Measurements from ENCODE around the gene TSSC4. TPM values are rescaled to one million over a fixed set of nuclear protein-coding genes. Genes with fewer than 3 reads are reported as not detected.

The TSSC4 gene
- total RNA-seq, 1 donor from 2014 or later = 40.0 TPM

DNA sequence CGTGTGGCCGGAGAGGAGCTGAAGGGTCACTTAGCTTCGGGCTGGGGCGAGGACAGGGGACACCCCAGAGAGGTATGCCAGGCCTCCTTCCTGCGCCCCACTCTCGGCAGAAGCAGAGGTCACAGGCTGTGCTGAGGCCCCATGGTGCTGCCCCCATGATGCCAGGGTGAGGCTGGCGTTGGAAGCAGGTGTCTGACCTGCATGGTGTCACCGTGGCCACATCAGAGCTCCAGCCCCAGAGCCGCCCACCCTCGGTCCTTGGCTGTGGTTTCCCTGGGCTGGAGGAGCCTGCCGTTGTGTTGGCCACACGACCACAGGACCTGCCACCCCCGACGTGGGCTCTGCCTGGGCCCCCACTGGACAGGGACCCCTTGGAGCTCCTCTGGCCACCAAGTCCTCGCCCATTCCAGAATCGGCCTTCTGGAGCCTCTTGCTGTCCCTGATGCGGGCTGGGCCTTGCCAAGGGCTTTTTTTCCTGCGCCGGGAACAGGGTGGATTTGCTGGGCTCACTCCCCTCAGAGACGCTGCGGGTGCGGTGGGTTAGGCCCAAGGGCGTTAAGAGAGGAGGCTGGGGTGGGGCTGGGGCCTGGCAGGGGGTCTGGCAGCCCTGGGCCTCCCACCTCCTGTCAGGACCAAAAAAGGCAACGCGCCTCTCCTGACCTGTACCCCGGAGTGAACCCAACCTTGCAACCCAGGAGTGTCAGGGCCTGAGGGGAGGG, 8.2 kb upstream of the TSSC4 start:
- TF ChIP-seq, protein P1, sequence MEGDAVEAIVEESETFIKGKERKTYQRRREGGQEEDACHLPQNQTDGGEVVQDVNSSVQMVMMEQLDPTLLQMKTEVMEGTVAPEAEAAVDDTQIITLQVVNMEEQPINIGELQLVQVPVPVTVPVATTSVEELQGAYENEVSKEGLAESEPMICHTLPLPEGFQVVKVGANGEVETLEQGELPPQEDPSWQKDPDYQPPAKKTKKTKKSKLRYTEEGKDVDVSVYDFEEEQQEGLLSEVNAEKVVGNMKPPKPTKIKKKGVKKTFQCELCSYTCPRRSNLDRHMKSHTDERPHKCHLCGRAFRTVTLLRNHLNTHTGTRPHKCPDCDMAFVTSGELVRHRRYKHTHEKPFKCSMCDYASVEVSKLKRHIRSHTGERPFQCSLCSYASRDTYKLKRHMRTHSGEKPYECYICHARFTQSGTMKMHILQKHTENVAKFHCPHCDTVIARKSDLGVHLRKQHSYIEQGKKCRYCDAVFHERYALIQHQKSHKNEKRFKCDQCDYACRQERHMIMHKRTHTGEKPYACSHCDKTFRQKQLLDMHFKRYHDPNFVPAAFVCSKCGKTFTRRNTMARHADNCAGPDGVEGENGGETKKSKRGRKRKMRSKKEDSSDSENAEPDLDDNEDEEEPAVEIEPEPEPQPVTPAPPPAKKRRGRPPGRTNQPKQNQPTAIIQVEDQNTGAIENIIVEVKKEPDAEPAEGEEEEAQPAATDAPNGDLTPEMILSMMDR (conservative IDR thresholded peaks at IDR 0.05; ENCODE audit: low read depth, low read length) = no peak
- no peak overlapping the region for H3K4me3 ChIP-seq (ENCODE audit: low read depth, low read length)
- no peak for DNase-seq (ENCODE audit: low read depth)

DNA sequence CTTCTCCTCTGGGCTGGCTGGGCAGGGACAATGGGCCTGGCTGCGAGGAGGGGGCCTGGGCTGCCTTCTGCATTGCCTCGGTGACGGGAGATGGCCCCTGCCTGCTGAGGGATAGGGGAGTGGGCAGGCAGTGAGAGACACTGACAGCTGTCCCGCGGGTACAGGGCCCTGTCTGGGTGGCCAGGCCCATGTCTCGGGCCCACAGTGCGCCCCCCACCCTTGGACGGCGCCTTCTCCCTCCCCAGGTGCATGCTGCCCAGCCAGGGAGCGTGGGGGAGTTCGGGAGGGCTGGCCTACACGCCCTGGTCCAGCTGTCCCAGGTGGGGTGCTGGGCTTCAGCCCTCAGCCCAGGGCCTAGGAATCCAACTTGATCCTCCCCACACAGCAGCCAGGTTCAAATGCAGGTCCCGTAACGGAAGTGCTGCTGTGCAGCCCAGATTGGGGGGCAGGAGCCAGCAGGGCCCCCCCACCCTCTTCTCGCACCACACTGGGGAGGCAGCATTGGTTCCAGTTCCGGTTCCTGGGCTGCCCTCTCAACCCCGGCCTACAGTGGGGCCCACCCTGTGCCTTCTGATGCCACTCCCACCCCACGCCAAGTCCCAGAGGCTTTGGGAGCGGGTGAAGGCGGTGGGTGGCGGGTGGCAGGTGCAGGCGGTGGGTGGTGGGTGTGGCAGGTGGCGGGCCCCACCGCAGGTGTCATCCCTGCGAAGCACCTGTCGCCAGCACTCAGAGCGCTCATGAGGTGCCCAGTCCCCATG, 7.3 kb upstream of the TSSC4 start:
- TF ChIP-seq, protein P1 (conservative IDR thresholded peaks at IDR 0.05; ENCODE audit: low read depth, low read length) = no peak
- no peak for DNase-seq (ENCODE audit: low read depth)
- no peak overlapping the region for H3K4me3 ChIP-seq (ENCODE audit: low read depth, low read length)

DNA sequence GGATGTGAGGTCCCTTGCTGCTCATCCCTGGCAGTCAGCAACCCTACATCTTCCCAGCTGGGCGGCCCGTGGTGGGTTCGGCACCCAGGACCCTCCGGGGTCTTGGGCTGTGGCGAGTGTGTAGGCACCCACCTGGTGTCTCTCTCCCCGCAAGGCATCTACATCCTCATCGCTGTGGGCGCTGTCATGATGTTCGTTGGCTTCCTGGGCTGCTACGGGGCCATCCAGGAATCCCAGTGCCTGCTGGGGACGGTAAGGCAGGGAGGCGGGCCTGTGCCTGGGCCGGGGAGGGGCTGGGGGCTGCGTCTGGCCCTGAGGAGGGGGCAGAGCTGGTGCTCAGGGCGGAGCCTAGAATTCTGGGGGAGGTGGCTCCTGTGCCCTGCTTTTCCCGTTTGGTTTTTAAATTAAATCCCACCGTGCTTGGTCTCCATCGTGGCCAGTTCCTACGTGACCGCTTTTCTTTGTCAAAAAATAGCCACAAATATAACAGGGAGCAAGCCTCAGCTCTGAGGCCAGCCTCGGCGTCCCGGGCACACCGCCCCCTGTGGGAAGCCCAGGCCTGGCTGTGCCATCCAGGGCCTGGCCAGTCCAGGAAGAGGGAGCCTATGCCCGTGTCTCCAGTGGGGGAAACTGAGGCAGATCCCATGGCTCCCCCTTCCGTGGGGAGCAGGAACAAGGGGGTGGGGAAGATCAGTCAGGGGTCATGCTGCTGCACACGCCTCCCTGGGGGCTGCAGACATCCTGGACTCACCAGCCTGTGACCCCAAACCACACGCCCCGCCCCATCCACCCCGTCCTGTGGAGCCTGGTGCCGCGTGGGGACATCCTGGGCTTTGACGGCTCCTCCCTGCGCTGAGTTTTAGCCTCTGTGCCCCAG, 6.4 kb upstream of the TSSC4 start:
- TF ChIP-seq, protein P1 (conservative IDR thresholded peaks at IDR 0.05; ENCODE audit: low read depth, low read length) = no peak
- no peak for DNase-seq (ENCODE audit: low read depth)

DNA sequence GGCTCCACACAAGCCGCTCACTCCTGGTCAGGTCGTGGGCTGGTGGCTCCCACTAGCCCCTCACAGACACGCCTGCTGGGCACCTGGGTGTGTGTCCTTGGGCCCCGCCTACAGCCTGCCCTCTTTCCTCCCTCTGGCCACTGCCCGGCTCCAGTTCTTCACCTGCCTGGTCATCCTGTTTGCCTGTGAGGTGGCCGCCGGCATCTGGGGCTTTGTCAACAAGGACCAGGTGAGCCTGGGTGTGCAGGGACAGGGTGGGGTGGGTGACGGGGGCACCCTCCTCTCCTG, 5.8 kb upstream of the TSSC4 start:
- DNase-seq (ENCODE audit: low read depth) = no peak
- TF ChIP-seq, protein P1 (conservative IDR thresholded peaks at IDR 0.05; ENCODE audit: low read depth, low read length) = no peak
- H3K4me3 ChIP-seq (ENCODE audit: low read depth, low read length) = no peak overlapping the region

More for the DNA sequence above, 6.4 kb upstream of the TSSC4 start:
- H3K4me3 ChIP-seq (ENCODE audit: low read depth, low read length) = no peak overlapping the region

DNA sequence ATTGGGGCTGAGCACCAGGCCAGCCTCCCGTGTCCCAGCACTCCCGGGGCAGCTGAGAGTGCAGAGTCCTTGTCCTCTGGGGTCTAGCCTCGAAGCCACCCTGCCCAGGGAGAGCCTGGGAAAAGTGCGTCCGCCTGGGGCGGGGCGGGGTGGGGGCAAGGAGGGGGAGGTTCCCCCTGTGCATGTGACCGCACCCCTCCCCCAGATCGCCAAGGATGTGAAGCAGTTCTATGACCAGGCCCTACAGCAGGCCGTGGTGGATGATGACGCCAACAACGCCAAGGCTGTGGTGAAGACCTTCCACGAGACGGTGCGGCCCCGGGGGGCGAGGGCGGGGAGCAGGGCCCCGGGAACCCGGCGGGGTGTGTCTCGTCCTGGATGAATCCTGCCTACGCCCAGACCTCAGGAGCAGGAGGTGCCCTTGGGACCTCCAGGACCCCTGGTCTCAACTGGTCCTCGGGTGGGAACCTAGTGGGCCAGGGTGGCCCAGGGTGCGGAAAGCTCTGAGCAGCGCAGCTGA, 5.3 kb upstream of the TSSC4 start:
- no peak overlapping the region for H3K4me3 ChIP-seq (ENCODE audit: low read depth, low read length)
- DNase-seq (ENCODE audit: low read depth) = no peak
- TF ChIP-seq, protein P1 (conservative IDR thresholded peaks at IDR 0.05; ENCODE audit: low read depth, low read length) = no peak

DNA sequence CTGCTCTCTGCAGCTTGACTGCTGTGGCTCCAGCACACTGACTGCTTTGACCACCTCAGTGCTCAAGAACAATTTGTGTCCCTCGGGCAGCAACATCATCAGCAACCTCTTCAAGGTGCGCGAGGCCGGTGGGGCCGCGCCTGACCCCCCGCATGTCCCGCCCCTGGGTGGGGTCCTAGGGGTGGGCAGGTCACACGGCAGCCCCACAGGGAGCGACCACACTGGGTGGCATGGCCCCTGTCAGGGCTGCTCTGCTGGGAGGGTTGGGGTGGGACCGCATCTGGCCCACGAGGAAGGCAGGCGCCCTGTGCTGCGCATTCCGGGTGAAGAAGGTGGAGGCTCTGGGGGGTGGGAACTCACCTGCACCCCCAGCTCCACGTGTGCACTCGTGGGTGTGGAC, 4.7 kb upstream of the TSSC4 start:
- no peak for DNase-seq (ENCODE audit: low read depth)
- no peak overlapping the region for H3K4me3 ChIP-seq (ENCODE audit: low read depth, low read length)
- TF ChIP-seq, protein P1 (conservative IDR thresholded peaks at IDR 0.05; ENCODE audit: low read depth, low read length) = no peak

Data from epithelial cell of proximal tubule (primary cell).